PC-3 (cell line): Measurements from ENCODE around the gene ZRANB3. TPM values are rescaled to one million over a fixed set of nuclear protein-coding genes. Genes with fewer than 3 reads are reported as not detected.

Experiments used
- ATAC-seq: fragments of 200-7000 bp; cut with Tn5 transposase; 2 replicates; pipeline ENCODE4 v1.9.1; 2020; ENCODE audit warnings: mild to moderate bottlenecking, moderate library complexity
- BruUV-seq: library from RNA; stranded (reverse); fragments of 400-500 nt; replicated peaks from 2 replicates; lab custom pipeline; 2021; lab: Mats Ljungman, UMichigan
- CTCF ChIA-PET: fragments of 300-600 bp; sonication (Branson Sonifier 250); formaldehyde crosslinking; loops from one replicate; lab custom pipeline; 2022; ENCODE audit warnings: antibody characterized with exemption; lab: Charles Lee
- POLR2A ChIA-PET: fragments of 300-600 bp; sonication (Branson Sonifier 250); formaldehyde crosslinking; loops from one replicate; lab custom pipeline; 2022; ENCODE audit warnings: antibody characterized with exemption; ENCODE audit not compliant: unreplicated experiment; lab: Charles Lee
- DNase-seq: peaks from one replicate; pipeline ENCODE4 v3.0.0-alpha.2; 2015
- H2AFZ ChIP-seq: fragments of 300-600 bp; sonication (generic); 2 replicates; pipeline ENCODE4 v1.6.0; 2016; ENCODE audit warnings: antibody characterized with exemption, low read length
- H3F3A ChIP-seq: fragments of 300-600 bp; sonication (generic); one replicate; pipeline ENCODE4 v1.6.0; 2017; ENCODE audit warnings: antibody characterized with exemption, low read length, control low read depth, mild to moderate bottlenecking; ENCODE audit not compliant: unreplicated experiment
- H3K27ac ChIP-seq: fragments of 300-600 bp; sonication (generic); 2 replicates; pipeline ENCODE4 v1.5.1; 2016; ENCODE audit warnings: mild to moderate bottlenecking, low read length
- H3K27me3 ChIP-seq: fragments of 300-600 bp; sonication (generic); 2 replicates; pipeline ENCODE4 v1.6.1; 2016; ENCODE audit warnings: low read length, mixed read lengths
- H3K36me3 ChIP-seq: fragments of 300-600 bp; sonication (generic); 2 replicates; pipeline ENCODE4 v1.6.1; 2016; ENCODE audit warnings: low read depth, mixed run types, low read length, mixed read lengths
- H3K4me1 ChIP-seq: fragments of 300-600 bp; sonication (generic); 2 replicates; pipeline ENCODE4 v1.5.1; 2016; ENCODE audit warnings: low read length; ENCODE audit not compliant: insufficient read depth
- H3K4me2 ChIP-seq: fragments of 300-600 bp; sonication (generic); 2 replicates; pipeline ENCODE4 v1.6.0; 2016; ENCODE audit warnings: low read length
- H3K4me3 ChIP-seq: fragments of 300-600 bp; sonication (generic); 2 replicates; pipeline ENCODE4 v1.5.1; 2016; ENCODE audit warnings: mild to moderate bottlenecking, low read length, mixed read lengths
- H3K79me2 ChIP-seq: fragments of 300-600 bp; sonication (generic); 2 replicates; pipeline ENCODE4 v1.6.1; 2017; ENCODE audit warnings: low read length, mixed read lengths
- H3K9ac ChIP-seq: fragments of 300-600 bp; sonication (generic); 2 replicates; pipeline ENCODE4 v1.6.0; 2016; ENCODE audit warnings: mild to moderate bottlenecking, low read length
- H3K9me2 ChIP-seq: fragments of 300-600 bp; sonication (generic); replicated peaks from 2 replicates; pipeline ENCODE4 v1.6.1; 2016; ENCODE audit warnings: mixed run types, low read length, mixed read lengths
- H3K9me3 ChIP-seq: fragments of 300-600 bp; sonication (generic); 2 replicates; pipeline ENCODE4 v1.6.1; 2016; ENCODE audit warnings: low read length, mixed read lengths
- H4K20me1 ChIP-seq: fragments of 300-600 bp; sonication (generic); 2 replicates; pipeline ENCODE4 v1.6.1; 2016; ENCODE audit warnings: low read length, mixed read lengths
- CTCF ChIP-seq: fragments of 300-600 bp; sonication (generic); conservative IDR thresholded peaks from 2 replicates; pipeline ENCODE4 v1.5.1; 2017; ENCODE audit warnings: antibody characterized with exemption, low read depth, mild to moderate bottlenecking, low read length
- EZH2 ChIP-seq: fragments of 300-600 bp; sonication (generic); IDR thresholded peaks from one replicate; pipeline ENCODE4 v1.6.1; 2017; ENCODE audit warnings: antibody characterized with exemption, mild to moderate bottlenecking, low read length; ENCODE audit not compliant: unreplicated experiment
- EZH2phosphoT487 ChIP-seq: fragments of 300-600 bp; sonication (generic); IDR thresholded peaks from 2 replicates; pipeline ENCODE4 v1.6.1; 2018; ENCODE audit warnings: mild to moderate bottlenecking, antibody characterized with exemption, low read length, borderline replicate concordance
- intact Hi-C: fragments of 100-400 bp; cut with micrococcal nuclease; formaldehyde crosslinking; loops from 2 replicates; pipeline ENCODE4 v1.9.0; 2023
- total RNA-seq: library from RNA; depleted of rRNA; stranded (reverse); fragments of >200 nt; gene quantifications from 2 replicates; pipeline ENCODE4 v1.2.3, GENCODE V29; 2014

The ZRANB3 gene
- total RNA-seq, 1 experiment from 2014 or later = 8.6 TPM

GRCh38 chr2:135494917-135495316 is 36.1 kb downstream of the ZRANB3 start:
- H3K4me2 ChIP-seq = no peak overlapping the region
- DNase-seq = no peak
- TF ChIP-seq CTCF (no peak), EZH2phosphoT487 (no peak), EZH2 (no peak)
- no peak overlapping the region for H3K9ac ChIP-seq
- H3K9me3 ChIP-seq = peaks cover 11% of the 10 kb centered on the region
- no peak overlapping the region for H3K4me3 ChIP-seq
- intact Hi-C loops = no loop called here
- H3K4me1 ChIP-seq = no peaks in the 10 kb centered on the region
- peaks cover 19% of the 10 kb centered on the region for H3K36me3 ChIP-seq
- H3K27me3 ChIP-seq = no peaks in the 10 kb centered on the region
- no peaks in the 10 kb centered on the region for H4K20me1 ChIP-seq
- no peaks in the 10 kb centered on the region for H3K9me2 ChIP-seq
- BruUV-seq = no TSS peak
- ChIA-PET CTCF (no interaction called here), POLR2A (no interaction called here)
- no peaks in the 10 kb centered on the region for H3K79me2 ChIP-seq
- H3F3A ChIP-seq = no peaks in the 10 kb centered on the region
- no peak overlapping the region for H2AFZ ChIP-seq
- no peak for ATAC-seq
- no peak overlapping the region for H3K27ac ChIP-seq

- H3K4me2 ChIP-seq = no peak overlapping the region
- no peak overlapping the region for H2AFZ ChIP-seq
- H3K9me3 ChIP-seq = peaks cover 7% of the 10 kb centered on the region
- POLR2A ChIA-PET = no interaction called here
- DNase-seq (no peak), ATAC-seq (no peak)
- CTCF ChIA-PET = no interaction called here
- TF ChIP-seq EZH2phosphoT487 (no peak), EZH2 (no peak), CTCF (no peak)
- H3K4me1 ChIP-seq = no peaks in the 10 kb centered on the region
- no peaks in the 10 kb centered on the region for H3K79me2 ChIP-seq
- intact Hi-C loops = no loop called here
- H3K9me2 ChIP-seq = no peaks in the 10 kb centered on the region
- BruUV-seq = no TSS peak
- H3K27ac ChIP-seq = no peak overlapping the region
- H3K36me3 ChIP-seq = peaks cover 15% of the 10 kb centered on the region
- H3K27me3 ChIP-seq = no peaks in the 10 kb centered on the region
- H4K20me1 ChIP-seq = no peaks in the 10 kb centered on the region
- H3K9ac ChIP-seq = no peak overlapping the region
- H3F3A ChIP-seq = no peaks in the 10 kb centered on the region
- no peak overlapping the region for H3K4me3 ChIP-seq
Measured at GRCh38 chr2:135494503-135494902, 36.5 kb downstream of the ZRANB3 start.

- Histone ChIP-seq H3K9ac (no peak overlapping the region), H4K20me1 (no peaks in the 10 kb centered on the region), H2AFZ (no peak overlapping the region), H3K27me3 (no peaks in the 10 kb centered on the region), H3K9me2 (no peaks in the 10 kb centered on the region), H3K4me2 (no peak overlapping the region), H3K27ac (no peak overlapping the region), H3K79me2 (no peaks in the 10 kb centered on the region), H3K4me3 (no peak overlapping the region), H3K9me3 (peaks cover 6% of the 10 kb centered on the region; the same call in 1 of the 2 replicates), H3F3A (no peaks in the 10 kb centered on the region), H3K4me1 (no peaks in the 10 kb centered on the region; the same call in 1 of the 2 replicates), H3K36me3 (peaks cover 9% of the 10 kb centered on the region; the same call in 1 of the 2 replicates)
- POLR2A ChIA-PET = no interaction called here
- DNase-seq (no peak), ATAC-seq (no peak)
- CTCF ChIA-PET = no interaction called here
- no TSS peak for BruUV-seq
- intact Hi-C loops = no loop called here
- TF ChIP-seq EZH2 (no peak), CTCF (no peak)
Measured at GRCh38 chr2:135490376-135490775, 40.6 kb downstream of the ZRANB3 start.
